Activated CD4-positive, alpha-beta memory T cell treated with anti-CD3 and anti-CD28 coated beads for 36 hours (primary cell): ENCODE data around the gene CDH23. TPM values are rescaled to one million over a fixed set of nuclear protein-coding genes. Genes with fewer than 3 reads are reported as not detected.

Experiments
- CTCF ChIA-PET: fragments of 350-600 bp; sonication (Branson Sonifier 250); formaldehyde crosslinking; loops from one replicate; lab custom pipeline; 2021; ENCODE audit warnings: antibody characterized with exemption, inconsistent platforms; lab: Charles Lee
- POLR2A ChIA-PET: fragments of 350-600 bp; sonication (Branson Sonifier 250); formaldehyde crosslinking; loops from one replicate; lab custom pipeline; 2021; ENCODE audit warnings: antibody characterized with exemption; lab: Charles Lee
- DNase-seq: peaks from one replicate; pipeline ENCODE4 v3.0.0-alpha.2; 2020
- H3K27ac Mint-ChIP-seq: one replicate; pipeline ENCODE4 v1.8.0; 2021; ENCODE audit warnings: mixed read lengths
- H3K27me3 Mint-ChIP-seq: one replicate; pipeline ENCODE4 v1.8.0; 2021; ENCODE audit warnings: mixed read lengths
- H3K36me3 Mint-ChIP-seq: one replicate; pipeline ENCODE4 v1.8.0; 2021; ENCODE audit warnings: mixed read lengths
- H3K4me1 Mint-ChIP-seq: one replicate; pipeline ENCODE4 v1.8.0; 2021; ENCODE audit warnings: low read depth, mixed read lengths
- H3K4me3 Mint-ChIP-seq: one replicate; pipeline ENCODE4 v1.8.0; 2021; ENCODE audit warnings: mild to moderate bottlenecking, mixed read lengths
- H3K9me3 Mint-ChIP-seq: one replicate; pipeline ENCODE4 v1.8.0; 2021; ENCODE audit warnings: mixed read lengths
- intact Hi-C: fragments of 100-400 bp; cut with micrococcal nuclease; formaldehyde crosslinking; loops from one replicate; pipeline ENCODE4 v1.15.1; 2023
- total RNA-seq, 2 experiments: library from RNA; stranded (reverse); gene quantifications; one replicate each; pipeline ENCODE4 v1.2.3, GENCODE V29; 2021

CDH23 gene
- total RNA-seq, 2 experiments from 2014 or later: 2.6 TPM

- Mint-ChIP-seq H3K4me3 (no peak overlapping the region), H3K36me3 (no peaks in the 10 kb centered on the region), H3K9me3 (no peaks in the 10 kb centered on the region), H3K27me3 (peaks cover 6% of the 10 kb centered on the region), H3K27ac (no peak overlapping the region), H3K4me1 (no peaks in the 10 kb centered on the region)
- intact Hi-C loops: no loop called here
- ChIA-PET POLR2A (no interaction called here), CTCF (interaction anchor here (0.6 to 1.1 kb wide), 2 partner anchors 31 to 1788 kb away, joined by 3 read pairs; no protein-coding TSS in a partner anchor)
- DNase-seq: no peak
Measured at GRCh38 chr10:71429929-71430328, 33.2 kb downstream of the CDH23 start.

DNA sequence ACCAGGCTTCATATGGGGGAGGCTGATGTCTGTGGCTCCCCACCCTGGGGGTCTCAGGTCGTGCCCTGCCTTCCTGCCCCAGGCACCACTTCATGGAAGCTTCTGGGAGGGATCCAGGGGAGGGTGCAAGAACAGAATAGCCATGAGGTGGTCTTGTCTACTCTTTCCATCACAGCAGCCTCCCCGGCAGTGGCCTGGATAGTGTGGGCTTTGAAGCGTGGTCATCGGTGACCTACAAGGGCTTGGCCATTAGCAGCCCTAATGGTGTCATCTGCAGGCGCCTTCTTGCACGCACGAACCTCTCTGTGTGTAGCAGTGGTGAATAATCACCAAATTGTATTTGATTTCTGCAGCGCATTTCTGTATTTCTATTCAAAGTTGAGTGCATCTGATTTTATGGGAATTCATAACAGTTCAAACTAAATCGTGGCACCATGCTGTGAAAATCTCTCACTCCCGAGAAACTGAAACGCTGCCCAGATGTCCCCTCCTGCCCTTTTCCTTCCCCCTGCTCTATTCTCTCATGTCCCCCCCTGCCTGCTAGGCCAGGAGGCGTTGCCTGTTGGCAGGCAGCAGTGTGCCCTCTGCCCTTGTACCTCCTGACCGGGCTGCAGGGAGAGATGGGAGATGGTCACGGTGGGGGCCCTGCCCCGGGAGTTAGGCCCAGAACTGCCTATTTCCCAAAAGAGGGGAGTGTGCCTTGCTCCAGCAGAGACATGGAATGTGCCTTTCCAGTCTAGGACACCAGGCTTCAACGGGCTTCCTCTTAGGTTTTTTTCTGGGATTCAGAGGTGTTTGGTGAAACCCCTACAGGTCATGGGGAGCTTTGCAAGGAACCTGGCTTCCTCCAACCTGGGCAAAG is 34.8 kb downstream of the CDH23 start:
- no peak overlapping the region for H3K4me3 Mint-ChIP-seq
- H3K36me3 Mint-ChIP-seq: no peaks in the 10 kb centered on the region
- DNase-seq: no peak
- ChIA-PET CTCF (interaction anchor here (0.6 kb wide), 1 partner anchor 122 kb away, joined by 3 read pairs; no protein-coding TSS in a partner anchor), POLR2A (no interaction called here)
- H3K4me1 Mint-ChIP-seq: no peaks in the 10 kb centered on the region
- intact Hi-C loops: no loop called here
- peaks cover 6% of the 10 kb centered on the region for H3K27me3 Mint-ChIP-seq
- no peak overlapping the region for H3K27ac Mint-ChIP-seq
- H3K9me3 Mint-ChIP-seq: no peaks in the 10 kb centered on the region

DNA sequence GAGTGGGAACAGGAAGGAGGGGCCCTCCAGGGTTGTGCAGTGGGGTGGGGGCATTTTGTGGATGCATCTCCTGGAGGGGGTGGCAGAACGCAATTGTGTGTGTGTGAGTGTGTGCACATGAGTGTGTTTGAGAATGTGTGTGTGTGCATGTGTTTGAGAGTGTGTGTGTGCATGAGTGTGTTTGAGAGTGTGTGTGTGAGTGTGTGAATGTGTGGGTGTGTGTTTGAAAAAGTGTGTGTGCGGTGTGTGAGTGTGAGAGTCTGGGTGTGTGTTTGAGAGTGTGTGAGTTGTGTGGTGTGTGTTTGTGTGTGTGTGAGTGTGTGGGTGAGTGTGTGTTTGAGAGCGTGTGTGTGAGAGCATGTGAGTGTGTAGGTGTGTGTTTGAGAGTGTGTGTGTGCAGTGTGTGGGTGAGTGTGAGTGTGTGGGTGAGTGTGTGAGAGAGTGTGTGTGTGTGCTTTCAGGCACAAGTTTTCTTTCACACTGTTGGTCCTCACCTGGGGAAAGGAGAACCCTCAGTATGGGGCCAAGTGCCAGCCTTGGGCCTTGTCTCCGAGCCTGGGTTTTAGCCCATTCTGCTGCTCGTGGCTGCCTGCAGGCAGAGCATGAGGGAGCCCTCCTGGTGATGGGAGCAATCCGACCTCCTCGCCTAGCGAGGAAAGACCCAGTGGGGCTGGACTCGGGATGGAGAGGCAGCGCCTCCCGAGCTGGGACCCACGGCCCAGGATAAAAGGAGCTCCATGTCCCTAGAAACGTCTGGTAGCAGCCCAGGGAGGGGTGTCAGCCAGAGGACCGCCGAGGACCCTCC is 35.6 kb downstream of the CDH23 start:
- DNase-seq: no peak
- ChIA-PET CTCF (interaction anchor here (1.1 kb wide), 1 partner anchor 136 kb away, joined by 4 read pairs; no protein-coding TSS in a partner anchor), POLR2A (no interaction called here)
- H3K36me3 Mint-ChIP-seq: no peaks in the 10 kb centered on the region
- no peaks in the 10 kb centered on the region for H3K4me1 Mint-ChIP-seq
- H3K9me3 Mint-ChIP-seq: no peaks in the 10 kb centered on the region
- intact Hi-C loops: no loop called here
- H3K27ac Mint-ChIP-seq: no peak overlapping the region
- no peak overlapping the region for H3K4me3 Mint-ChIP-seq
- peaks cover 6% of the 10 kb centered on the region for H3K27me3 Mint-ChIP-seq

GRCh38 chr10:71432956-71433767 is 36.4 kb downstream of the CDH23 start:
- Mint-ChIP-seq H3K27me3 (peaks cover 6% of the 10 kb centered on the region), H3K27ac (no peak overlapping the region)

DNA sequence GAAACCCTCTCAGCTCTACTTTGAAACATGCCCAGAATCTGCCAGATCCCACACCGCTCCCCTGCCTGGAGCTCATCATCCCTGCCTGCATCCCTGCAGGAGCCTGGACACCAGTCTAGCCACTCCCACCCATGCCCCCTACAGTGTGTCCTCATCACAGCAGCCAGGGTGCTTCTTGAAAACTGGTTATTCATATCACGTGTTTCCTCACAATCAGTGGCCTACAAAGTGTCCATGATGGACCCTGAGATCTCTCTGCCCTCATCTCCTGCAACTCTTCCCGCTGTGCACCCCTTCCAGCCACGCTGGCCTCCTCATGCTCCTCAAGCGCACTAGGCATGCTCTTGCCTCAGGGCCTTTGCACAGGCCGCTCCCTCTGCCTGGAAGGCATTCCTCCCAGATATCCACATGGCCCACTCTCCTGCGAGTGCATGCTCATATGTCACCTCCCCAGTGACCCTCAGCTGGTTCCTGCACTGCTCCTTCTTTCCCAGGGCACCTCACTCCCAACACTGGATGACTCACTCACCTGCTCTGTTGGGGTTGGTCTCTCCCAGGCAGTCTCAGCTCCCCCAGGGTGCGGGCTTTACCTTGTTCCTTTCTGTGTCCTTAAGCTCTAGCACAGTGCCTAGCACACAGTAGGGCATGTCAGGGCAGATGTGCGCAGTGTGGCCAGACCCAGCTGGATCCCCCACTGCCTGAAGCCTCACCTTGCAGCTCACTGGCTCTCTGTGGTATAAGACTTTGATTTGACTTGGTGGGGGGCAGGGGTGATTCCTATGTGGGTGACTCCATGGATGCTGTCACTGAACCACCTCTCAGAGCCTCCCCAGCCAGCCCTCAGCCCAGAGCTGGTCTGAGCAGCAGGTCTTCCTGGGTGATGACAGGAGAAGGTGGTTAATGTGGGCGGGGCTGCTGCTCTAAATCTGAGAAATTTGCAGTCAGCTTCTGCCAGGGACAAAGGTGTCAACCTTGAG is 37.3 kb downstream of the CDH23 start:
- Mint-ChIP-seq H3K36me3 (no peaks in the 10 kb centered on the region), H3K4me3 (no peak overlapping the region), H3K9me3 (no peaks in the 10 kb centered on the region), H3K27ac (no peak overlapping the region), H3K4me1 (no peaks in the 10 kb centered on the region), H3K27me3 (peaks cover 6% of the 10 kb centered on the region)
- peak; percentile 17 for DNase-seq
- intact Hi-C loops: no loop called here
- POLR2A ChIA-PET: no interaction called here
- CTCF ChIA-PET: interaction anchor here (1.1 kb wide), 2 partner anchors 50 to 134 kb away, joined by 3 to 4 read pairs; no protein-coding TSS in a partner anchor

More at GRCh38 chr10:71432956-71433767, 36.4 kb downstream of the CDH23 start:
- CTCF ChIA-PET: interaction anchor here (1.1 kb wide), 1 partner anchor 135 kb away, joined by 4 read pairs; no protein-coding TSS in a partner anchor
- intact Hi-C loops: no loop called here
- Mint-ChIP-seq H3K9me3 (no peaks in the 10 kb centered on the region), H3K36me3 (no peaks in the 10 kb centered on the region), H3K4me1 (no peaks in the 10 kb centered on the region), H3K4me3 (no peak overlapping the region)
- POLR2A ChIA-PET: no interaction called here
- no peak for DNase-seq

- H3K4me3 Mint-ChIP-seq: no peak overlapping the region
- ChIA-PET POLR2A (no interaction called here), CTCF (interaction anchor here (1.1 kb wide), 1 partner anchor 51 kb away, joined by 3 read pairs; no protein-coding TSS in a partner anchor)
- no peak for DNase-seq
- H3K9me3 Mint-ChIP-seq: no peaks in the 10 kb centered on the region
- intact Hi-C loops: no loop called here
- H3K27me3 Mint-ChIP-seq: peaks cover under 1% of the 10 kb centered on the region
- no peaks in the 10 kb centered on the region for H3K4me1 Mint-ChIP-seq
- H3K27ac Mint-ChIP-seq: no peak overlapping the region
- no peaks in the 10 kb centered on the region for H3K36me3 Mint-ChIP-seq
Measured at GRCh38 chr10:71434760-71435394, 38.2 kb downstream of the CDH23 start.

DNA sequence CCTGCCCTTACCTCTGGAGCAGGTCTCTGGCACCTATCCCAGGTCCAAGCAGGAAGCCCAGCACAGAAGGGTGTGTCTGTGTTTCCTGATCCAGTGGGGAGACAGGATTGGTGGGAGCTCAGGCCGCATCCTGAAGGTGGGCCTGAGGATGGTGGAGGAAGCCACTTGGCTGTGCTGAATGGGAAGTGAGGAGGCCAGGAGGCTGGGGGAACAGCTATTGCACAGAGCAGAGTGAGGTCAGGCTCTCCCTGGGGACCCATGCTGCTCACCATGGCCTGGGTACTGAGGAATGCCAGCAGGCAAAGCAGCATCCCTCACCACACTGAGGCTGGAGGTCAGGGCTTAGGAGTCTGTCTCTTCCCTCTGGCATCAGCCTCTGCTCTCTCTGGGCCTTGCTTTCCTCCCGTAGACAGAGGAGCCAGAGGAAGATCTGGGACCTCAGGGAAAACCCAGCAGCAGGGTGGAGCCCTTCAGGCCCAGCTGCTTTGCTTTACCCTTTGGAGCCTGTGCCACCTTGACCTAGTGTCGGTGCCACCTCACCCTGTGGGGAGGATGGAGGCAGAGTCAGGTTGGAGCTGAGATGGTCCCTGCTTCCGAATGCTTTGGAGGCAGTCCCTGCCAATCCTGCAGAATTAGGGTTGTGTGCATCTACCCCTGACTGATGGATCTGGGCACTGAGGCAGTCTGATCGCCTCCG is 39.0 kb downstream of the CDH23 start:
- no peak for DNase-seq
- Mint-ChIP-seq H3K36me3 (no peaks in the 10 kb centered on the region), H3K4me1 (no peaks in the 10 kb centered on the region), H3K27me3 (no peaks in the 10 kb centered on the region), H3K9me3 (no peaks in the 10 kb centered on the region), H3K27ac (no peak overlapping the region), H3K4me3 (no peak overlapping the region)
- ChIA-PET POLR2A (no interaction called here), CTCF (interaction anchor here (1.1 kb wide), 1 partner anchor 52 kb away, joined by 3 read pairs; no protein-coding TSS in a partner anchor)
- intact Hi-C loops: no loop called here

- POLR2A ChIA-PET: no interaction called here
- intact Hi-C loops: no loop called here
- no peaks in the 10 kb centered on the region for H3K36me3 Mint-ChIP-seq
- H3K27me3 Mint-ChIP-seq: no peaks in the 10 kb centered on the region
- no peaks in the 10 kb centered on the region for H3K9me3 Mint-ChIP-seq
- CTCF ChIA-PET: no interaction called here
- H3K4me1 Mint-ChIP-seq: no peaks in the 10 kb centered on the region
- H3K4me3 Mint-ChIP-seq: no peak overlapping the region
- no peak overlapping the region for H3K27ac Mint-ChIP-seq
- DNase-seq: no peak
Measured at GRCh38 chr10:71436268-71437125, 39.8 kb downstream of the CDH23 start.

GRCh38 chr10:71437537-71438092 is 40.9 kb downstream of the CDH23 start:
- CTCF ChIA-PET: no interaction called here
- intact Hi-C loops: no loop called here
- POLR2A ChIA-PET: no interaction called here
- no peaks in the 10 kb centered on the region for H3K36me3 Mint-ChIP-seq
- H3K4me1 Mint-ChIP-seq: no peaks in the 10 kb centered on the region
- no peaks in the 10 kb centered on the region for H3K27me3 Mint-ChIP-seq
- H3K9me3 Mint-ChIP-seq: no peaks in the 10 kb centered on the region
- H3K4me3 Mint-ChIP-seq: no peak overlapping the region
- DNase-seq: no peak
- H3K27ac Mint-ChIP-seq: no peak overlapping the region
